HG03558 (cell line): Measurements from ENCODE around the gene MYO7B.

Experiments
- ATAC-seq: cut with Tn5 transposase; IDR thresholded peaks from one replicate; pipeline ENCODE4 v1.9.1; 2021; ENCODE audit warnings: moderate number of reproducible peaks; ENCODE audit not compliant: unreplicated experiment; ENCODE audit errors: extremely low read depth

MYO7B gene

GRCh38 chr2:127671557-127672302 lies 136.2 kb downstream of the MYO7B start:
- no peak for ATAC-seq

- ATAC-seq: no peak
Measured at GRCh38 chr2:127672341-127673224, 137.1 kb downstream of the MYO7B start.

- ATAC-seq: no peak
Measured at GRCh38 chr2:127673291-127674069, 138.0 kb downstream of the MYO7B start.

GRCh38 chr2:127674241-127675209 lies 139.0 kb downstream of the MYO7B start:
- no peak for ATAC-seq

GRCh38 chr2:127675331-127676261 lies 140.1 kb downstream of the MYO7B start, which contains the start of gene LIMS2:
TSS of gene LIMS2 (minus strand) at chr2:127675530. CDS start at chr2:127675024, 506 bp downstream.
- ATAC-seq: no peak

- no peak for ATAC-seq
Measured at GRCh38 chr2:127676906-127677305, 141.4 kb downstream of the MYO7B start.

GRCh38 chr2:127678531-127678930 lies 143.0 kb downstream of the MYO7B start:
- ATAC-seq: no peak

GRCh38 chr2:127678991-127679390 lies 143.5 kb downstream of the MYO7B start:
- ATAC-seq: no peak

GRCh38 chr2:127679680-127680361 lies 144.3 kb downstream of the MYO7B start:
- ATAC-seq: no peak

GRCh38 chr2:127680706-127681287 lies 145.3 kb downstream of the MYO7B start:
- ATAC-seq: no peak

- ATAC-seq: no peak
Measured at GRCh38 chr2:127681288-127681804, 145.9 kb downstream of the MYO7B start.

GRCh38 chr2:127681976-127682857 lies 146.7 kb downstream of the MYO7B start:
- no peak for ATAC-seq

GRCh38 chr2:127683056-127683455 lies 147.6 kb downstream of the MYO7B start:
- no peak for ATAC-seq

GRCh38 chr2:127683757-127684156 lies 148.3 kb downstream of the MYO7B start:
- ATAC-seq: no peak

- ATAC-seq: no peak
Measured at GRCh38 chr2:127685410-127686080, 150.1 kb downstream of the MYO7B start.
